MM.1S (cell line): ENCODE measurements around the gene CPPED1.

Source experiments
- EZH2 ChIP-seq: fragments of 300-600 bp; sonication (generic); optimal IDR thresholded peaks from 2 replicates; pipeline ENCODE3; 2017; ENCODE audit warnings: low read depth, mild to moderate bottlenecking, antibody characterized with exemption, low read length, mixed read lengths
- EZH2phosphoT487 ChIP-seq: fragments of 300-600 bp; sonication (generic); IDR thresholded peaks from 2 replicates; pipeline ENCODE4 v1.6.1; 2018; ENCODE audit warnings: antibody characterized with exemption, low read length
- TF ChIP-seq, protein P1 (sequence below): fragments of 300-600 bp; sonication (generic); IDR thresholded peaks from 2 replicates; pipeline ENCODE4 v1.5.1; 2016; ENCODE audit warnings: antibody characterized with exemption, low read length, mixed read lengths

- TF ChIP-seq EZH2phosphoT487 (no peak), EZH2 (no peak)
- TF ChIP-seq, protein P1, sequence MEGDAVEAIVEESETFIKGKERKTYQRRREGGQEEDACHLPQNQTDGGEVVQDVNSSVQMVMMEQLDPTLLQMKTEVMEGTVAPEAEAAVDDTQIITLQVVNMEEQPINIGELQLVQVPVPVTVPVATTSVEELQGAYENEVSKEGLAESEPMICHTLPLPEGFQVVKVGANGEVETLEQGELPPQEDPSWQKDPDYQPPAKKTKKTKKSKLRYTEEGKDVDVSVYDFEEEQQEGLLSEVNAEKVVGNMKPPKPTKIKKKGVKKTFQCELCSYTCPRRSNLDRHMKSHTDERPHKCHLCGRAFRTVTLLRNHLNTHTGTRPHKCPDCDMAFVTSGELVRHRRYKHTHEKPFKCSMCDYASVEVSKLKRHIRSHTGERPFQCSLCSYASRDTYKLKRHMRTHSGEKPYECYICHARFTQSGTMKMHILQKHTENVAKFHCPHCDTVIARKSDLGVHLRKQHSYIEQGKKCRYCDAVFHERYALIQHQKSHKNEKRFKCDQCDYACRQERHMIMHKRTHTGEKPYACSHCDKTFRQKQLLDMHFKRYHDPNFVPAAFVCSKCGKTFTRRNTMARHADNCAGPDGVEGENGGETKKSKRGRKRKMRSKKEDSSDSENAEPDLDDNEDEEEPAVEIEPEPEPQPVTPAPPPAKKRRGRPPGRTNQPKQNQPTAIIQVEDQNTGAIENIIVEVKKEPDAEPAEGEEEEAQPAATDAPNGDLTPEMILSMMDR, result no peak
Observed at GRCh38 chr16:12786081-12786480, 17.6 kb downstream of the CPPED1 start.
